CD4-positive, CD25-positive, alpha-beta regulatory T cell (primary cell): ENCODE measurements around the gene PDP2. TPM values are rescaled to one million over a fixed set of nuclear protein-coding genes. Genes with fewer than 3 reads are reported as not detected.

Experiments used
- ATAC-seq, 2 donors: fragments of 150-1000 bp; cut with Tn5 transposase; one replicate each; pipeline ENCODE4 v1.10.0; 2021; ENCODE audit warnings: low read depth in 2 of 2, moderate number of reproducible peaks in 2 of 2, moderate library complexity in 1 of 2
- DNase-seq, 3 donors: peaks; one replicate each; pipeline versions ENCODE4 v3.0.0 to v3.0.0-alpha.2; 2012 to 2022; ENCODE audit warnings: mixed read lengths in 1 of 3
- H3K27ac ChIP-seq: one replicate; pipeline ENCODE4 v1.7.0; 2013; ENCODE audit warnings: mild to moderate bottlenecking, low read length; ENCODE audit not compliant: insufficient read depth, poor library complexity, severe bottlenecking
- H3K27me3 ChIP-seq: one replicate; pipeline ENCODE4 v1.7.0; 2013; ENCODE audit warnings: low read length; ENCODE audit not compliant: control insufficient read depth, insufficient read depth
- H3K36me3 ChIP-seq: one replicate; pipeline ENCODE4 v1.7.0; 2013; ENCODE audit warnings: mild to moderate bottlenecking, low read length, moderate library complexity; ENCODE audit not compliant: control insufficient read depth, insufficient read depth
- H3K4me1 ChIP-seq: 2 replicates; pipeline ENCODE4 v1.7.0; 2013; ENCODE audit warnings: mild to moderate bottlenecking, low read length; ENCODE audit not compliant: insufficient read depth, control insufficient read depth, poor library complexity, severe bottlenecking
- H3K4me3 ChIP-seq: one replicate; pipeline ENCODE4 v1.7.0; 2013; ENCODE audit warnings: low read depth, mild to moderate bottlenecking, low read length, moderate library complexity
- H3K9me3 ChIP-seq, 2 experiments: 1 replicate in 1 of 2; 2 replicates in 1 of 2; pipeline ENCODE4 v1.7.0; 2013; ENCODE audit warnings: low read length in 2 of 2, mild to moderate bottlenecking in 1 of 2, moderate library complexity in 1 of 2; ENCODE audit not compliant: control insufficient read depth in 2 of 2
- H3K27ac Mint-ChIP-seq, 3 donors: one replicate each; pipeline ENCODE4 v1.8.0; 2020 to 2022; ENCODE audit warnings: mild to moderate bottlenecking in 3 of 3, mixed read lengths in 3 of 3, moderate library complexity in 2 of 3
- H3K27me3 Mint-ChIP-seq: one replicate; pipeline ENCODE4 v1.8.0; 2022; ENCODE audit warnings: mild to moderate bottlenecking, mixed read lengths
- H3K36me3 Mint-ChIP-seq: one replicate; pipeline ENCODE4 v1.8.0; 2020; ENCODE audit warnings: mixed read lengths
- H3K4me1 Mint-ChIP-seq, 4 donors: one replicate each; pipeline ENCODE4 v1.8.0; 2020 to 2022; ENCODE audit warnings: mixed read lengths in 4 of 4, mild to moderate bottlenecking in 1 of 4
- H3K4me3 Mint-ChIP-seq, 4 donors: one replicate each; pipeline ENCODE4 v1.8.0; 2020 to 2022; ENCODE audit warnings: mild to moderate bottlenecking in 4 of 4, mixed read lengths in 4 of 4, moderate library complexity in 3 of 4
- H3K9me3 Mint-ChIP-seq, 7 donors: one replicate each; pipeline ENCODE4 v1.8.0; 2020 to 2022; ENCODE audit warnings: mixed read lengths in 7 of 7, mild to moderate bottlenecking in 3 of 7, moderate library complexity in 2 of 7
- polyA plus RNA-seq, 4 donors: library from polyadenylated mRNA; unstranded; fragments of 300-500 nt; fragmentation: Illumina TruSeq; gene quantifications; one replicate each; pipeline ENCODE4 v1.2.3, GENCODE V29; 2021
- total RNA-seq: library from RNA; stranded (reverse); gene quantifications from one replicate; pipeline ENCODE4 v1.2.3, GENCODE V29; 2022

PDP2 gene
- total and polyA plus RNA-seq, 5 donors from 2014 or later: 0.07 to 7.1 (median 1.9) TPM

DNA sequence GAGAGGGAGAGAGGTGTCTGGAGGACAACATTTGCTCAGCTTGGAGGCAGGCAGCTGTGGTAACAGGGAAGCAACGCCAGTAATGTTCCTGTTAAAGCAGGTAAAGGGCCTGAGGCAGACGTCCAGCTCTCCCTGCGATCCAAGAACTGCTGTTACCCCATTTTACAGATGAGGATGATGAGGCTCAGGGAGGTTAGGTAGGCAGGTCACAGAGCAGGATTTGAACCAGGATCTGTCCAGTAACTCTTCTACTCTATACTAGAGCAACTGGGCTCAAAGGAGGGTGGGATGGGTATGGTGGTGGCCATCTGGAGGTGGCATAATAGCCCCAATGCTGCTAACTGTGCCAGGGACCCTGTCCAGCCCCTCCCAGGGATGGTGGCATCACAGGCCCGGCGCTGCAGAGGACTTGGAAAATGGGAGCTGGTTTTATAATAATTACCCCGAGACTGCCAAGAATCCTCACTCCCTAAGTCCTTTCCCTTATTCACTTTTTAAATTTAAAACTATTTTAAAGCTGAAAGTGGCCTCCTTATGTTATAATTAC, 24.1 kb upstream of the PDP2 start:
- no peaks in the 10 kb centered on the region for H3K36me3 Mint-ChIP-seq
- H3K27ac Mint-ChIP-seq: peak overlapping the region in 1 of 3 donors; percentile 66
- H3K4me1 Mint-ChIP-seq: no peaks in the 10 kb centered on the region
- Histone ChIP-seq H3K27ac (no peak overlapping the region), H3K4me3 (no peak overlapping the region), H3K4me1 (no peaks in the 10 kb centered on the region), H3K27me3 (no peaks in the 10 kb centered on the region), H3K36me3 (no peaks in the 10 kb centered on the region), H3K9me3 (no peaks in the 10 kb centered on the region)
- no peaks in the 10 kb centered on the region for H3K27me3 Mint-ChIP-seq
- DNase-seq: no peak
- ATAC-seq: no peak
- H3K9me3 Mint-ChIP-seq: no peaks in the 10 kb centered on the region
- no peak overlapping the region for H3K4me3 Mint-ChIP-seq

DNA sequence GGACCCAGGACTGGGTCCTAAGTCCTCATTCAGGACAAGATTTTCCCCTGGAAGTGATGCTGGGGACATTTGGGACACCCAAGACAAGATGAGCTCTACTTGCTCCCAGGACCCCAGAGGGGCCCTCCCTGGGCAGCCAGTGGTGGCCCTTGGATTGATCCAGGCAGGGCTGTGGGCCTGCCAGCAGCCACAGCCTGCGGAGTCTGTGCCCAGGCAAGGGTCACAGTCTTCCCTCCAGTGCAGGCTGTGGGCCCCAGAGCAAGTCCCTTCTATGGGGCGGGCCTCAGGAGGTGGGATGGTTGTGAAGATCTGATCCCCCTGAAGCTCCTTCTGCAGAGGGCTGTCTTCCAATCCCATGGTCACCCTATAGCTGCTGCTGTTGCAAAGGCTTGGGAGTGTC, 23.5 kb upstream of the PDP2 start:
- no peaks in the 10 kb centered on the region for H3K27me3 Mint-ChIP-seq
- H3K9me3 ChIP-seq: no peaks in the 10 kb centered on the region
- no peaks in the 10 kb centered on the region for H3K9me3 Mint-ChIP-seq
- no peaks in the 10 kb centered on the region for H3K4me1 Mint-ChIP-seq
- no peaks in the 10 kb centered on the region for H3K36me3 Mint-ChIP-seq
- H3K27ac ChIP-seq: no peak overlapping the region
- H3K27me3 ChIP-seq: no peaks in the 10 kb centered on the region
- no peaks in the 10 kb centered on the region for H3K4me1 ChIP-seq
- no peak for ATAC-seq
- H3K4me3 ChIP-seq: no peak overlapping the region
- H3K36me3 ChIP-seq: no peaks in the 10 kb centered on the region
- no peak overlapping the region for H3K4me3 Mint-ChIP-seq
- peak overlapping the region in 1 of 3 donors; percentile 22 for H3K27ac Mint-ChIP-seq
- no peak for DNase-seq

DNA sequence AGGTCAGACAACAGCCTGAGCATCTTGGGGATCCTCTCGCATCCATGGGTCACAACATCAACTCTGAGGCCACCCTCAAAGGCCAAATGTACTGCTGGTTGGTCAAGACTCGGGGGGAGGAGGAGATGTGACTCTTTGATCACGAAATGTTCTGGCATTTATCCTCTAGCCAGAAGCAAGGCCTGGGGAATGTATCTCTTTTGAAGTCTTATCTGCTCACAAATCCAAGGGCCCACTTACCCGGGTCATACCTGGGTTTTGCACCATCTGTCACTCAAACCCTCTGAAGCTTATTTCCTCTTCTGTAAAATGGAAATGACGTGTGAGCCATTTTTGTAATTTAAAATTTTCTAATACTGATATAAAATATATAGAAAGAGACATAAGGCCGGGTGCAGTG, 22.9 kb upstream of the PDP2 start:
- no peak overlapping the region for H3K27ac Mint-ChIP-seq
- no peak overlapping the region for H3K4me3 ChIP-seq
- no peak for DNase-seq
- H3K27me3 ChIP-seq: no peaks in the 10 kb centered on the region
- no peaks in the 10 kb centered on the region for H3K9me3 Mint-ChIP-seq
- H3K4me1 Mint-ChIP-seq: no peaks in the 10 kb centered on the region
- no peaks in the 10 kb centered on the region for H3K9me3 ChIP-seq
- no peaks in the 10 kb centered on the region for H3K27me3 Mint-ChIP-seq
- no peaks in the 10 kb centered on the region for H3K36me3 ChIP-seq
- H3K4me1 ChIP-seq: no peaks in the 10 kb centered on the region
- H3K36me3 Mint-ChIP-seq: no peaks in the 10 kb centered on the region
- no peak overlapping the region for H3K27ac ChIP-seq
- no peak overlapping the region for H3K4me3 Mint-ChIP-seq
- no peak for ATAC-seq

DNA sequence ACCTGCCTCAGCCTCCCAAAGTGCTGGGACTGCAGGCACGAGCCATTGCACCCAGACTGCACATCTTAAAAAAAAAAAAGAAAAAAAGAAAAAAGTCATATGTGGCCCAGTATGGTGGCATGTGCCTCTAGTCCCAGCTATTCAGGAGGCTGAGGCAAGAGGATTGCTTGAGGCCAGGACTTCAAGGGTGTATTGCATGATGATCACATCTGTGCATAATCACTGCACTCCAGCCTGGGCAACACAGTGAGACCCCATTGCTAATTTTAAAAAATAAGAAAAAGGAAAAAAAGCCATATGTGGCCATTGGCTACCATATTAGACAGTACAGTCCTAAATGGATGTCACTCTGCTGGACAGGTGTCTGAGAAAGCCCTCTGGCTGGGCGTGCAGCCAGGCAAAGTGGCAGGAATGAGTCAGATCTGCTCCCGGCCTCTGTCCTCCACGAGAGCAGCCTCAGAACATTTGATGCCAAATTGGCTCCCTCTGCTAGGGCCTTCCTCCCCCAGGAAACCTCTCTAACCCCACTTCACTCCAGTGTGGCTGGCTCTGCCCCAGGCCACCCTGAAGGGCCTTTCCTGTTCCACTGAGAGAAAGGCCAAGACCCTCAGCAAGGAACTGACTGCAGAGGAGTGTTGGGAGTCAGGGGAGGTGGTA, 21.4 kb upstream of the PDP2 start:
- no peaks in the 10 kb centered on the region for H3K4me1 ChIP-seq
- H3K36me3 ChIP-seq: no peaks in the 10 kb centered on the region
- no peaks in the 10 kb centered on the region for H3K36me3 Mint-ChIP-seq
- no peaks in the 10 kb centered on the region for H3K4me1 Mint-ChIP-seq
- no peak overlapping the region for H3K4me3 Mint-ChIP-seq
- no peak for DNase-seq
- no peaks in the 10 kb centered on the region for H3K9me3 Mint-ChIP-seq
- no peak overlapping the region for H3K4me3 ChIP-seq
- H3K27ac ChIP-seq: no peak overlapping the region
- H3K27ac Mint-ChIP-seq: no peak overlapping the region
- no peaks in the 10 kb centered on the region for H3K27me3 ChIP-seq
- ATAC-seq: no peak
- H3K9me3 ChIP-seq: no peaks in the 10 kb centered on the region
- H3K27me3 Mint-ChIP-seq: no peaks in the 10 kb centered on the region

GRCh38 chr16:66859397-66860068, 20.8 kb upstream of the PDP2 start:
- Mint-ChIP-seq H3K4me1 (no peaks in the 10 kb centered on the region), H3K27me3 (no peaks in the 10 kb centered on the region), H3K36me3 (no peaks in the 10 kb centered on the region), H3K4me3 (no peak overlapping the region), H3K9me3 (no peaks in the 10 kb centered on the region), H3K27ac (no peak overlapping the region)
- Histone ChIP-seq H3K36me3 (no peaks in the 10 kb centered on the region), H3K4me1 (no peaks in the 10 kb centered on the region), H3K4me3 (no peak overlapping the region), H3K27ac (no peak overlapping the region), H3K9me3 (no peaks in the 10 kb centered on the region), H3K27me3 (no peaks in the 10 kb centered on the region)
- ATAC-seq (no peak), DNase-seq (no peak)

GRCh38 chr16:66862023-66862520, 18.2 kb upstream of the PDP2 start:
- DNase-seq (no peak), ATAC-seq (no peak)
- no peak overlapping the region for H3K4me3 Mint-ChIP-seq
- no peaks in the 10 kb centered on the region for H3K27me3 ChIP-seq
- H3K27ac Mint-ChIP-seq: peak overlapping the region in 1 of 3 donors; percentile 14
- no peaks in the 10 kb centered on the region for H3K27me3 Mint-ChIP-seq
- no peak overlapping the region for H3K4me3 ChIP-seq
- H3K4me1 Mint-ChIP-seq: no peaks in the 10 kb centered on the region
- H3K36me3 ChIP-seq: no peaks in the 10 kb centered on the region
- no peaks in the 10 kb centered on the region for H3K9me3 Mint-ChIP-seq
- no peaks in the 10 kb centered on the region for H3K4me1 ChIP-seq
- no peaks in the 10 kb centered on the region for H3K9me3 ChIP-seq
- no peaks in the 10 kb centered on the region for H3K36me3 Mint-ChIP-seq
- no peak overlapping the region for H3K27ac ChIP-seq

DNA sequence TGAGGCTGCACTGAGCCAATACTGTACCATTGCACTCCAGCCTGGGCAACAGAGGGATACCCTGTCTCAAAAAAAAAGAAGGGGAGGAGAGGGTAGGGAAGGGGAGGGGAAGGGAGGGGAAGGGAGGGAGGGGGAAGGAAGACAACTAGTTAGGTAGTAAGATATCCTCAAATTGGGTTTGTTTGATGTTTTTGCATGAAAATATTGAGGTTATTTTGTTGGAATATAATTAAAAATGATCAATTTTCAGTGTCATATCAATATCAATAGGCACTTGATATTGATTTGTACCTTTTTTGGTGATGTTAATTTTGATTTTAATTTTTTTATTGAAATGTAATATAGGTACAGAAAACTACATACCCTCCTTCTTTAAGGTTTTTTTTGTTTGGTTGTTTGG, 16.6 kb upstream of the PDP2 start:
- DNase-seq: no peak
- Histone ChIP-seq H3K27me3 (no peaks in the 10 kb centered on the region), H3K4me3 (no peak overlapping the region), H3K27ac (no peak overlapping the region), H3K36me3 (no peaks in the 10 kb centered on the region), H3K4me1 (no peaks in the 10 kb centered on the region), H3K9me3 (no peaks in the 10 kb centered on the region)
- Mint-ChIP-seq H3K9me3 (no peaks in the 10 kb centered on the region), H3K4me3 (no peak overlapping the region), H3K27me3 (no peaks in the 10 kb centered on the region), H3K27ac (no peak overlapping the region), H3K4me1 (peaks cover 0 to 5% (median 3%) of the 10 kb centered on the region in 4 donors), H3K36me3 (no peaks in the 10 kb centered on the region)
- ATAC-seq: no peak
